Astrocyte of the cerebellum (primary cell): ENCODE results near the gene ERRFI1.

ENCODE experiments used
- DNase-seq: peaks from one replicate; pipeline ENCODE4 v3.0.0-alpha.2; 2011; ENCODE audit warnings: low read depth
- H3K4me3 ChIP-seq: 2 replicates; pipeline ENCODE4 v1.5.1; 2011; ENCODE audit warnings: mild to moderate bottlenecking, low read depth, low read length, moderate library complexity
- CTCF ChIP-seq: IDR thresholded peaks from 2 replicates; pipeline ENCODE4 v1.5.1; 2012; ENCODE audit warnings: low read length, low read depth, moderate library complexity, mild to moderate bottlenecking; ENCODE audit errors: missing control alignments
- in situ Hi-C: cut with HindIII; loops from 2 replicates; pipeline ENCODE4 v1.10.0; 2017; ENCODE audit warnings: low sequenced_read_pairs

ERRFI1 gene

GRCh38 chr1:8019229-8019620 is 6.9 kb downstream of the ERRFI1 start:
- in situ Hi-C loops = loop anchor here (5.0 to 25.0 kb wide), 2 partner anchors 107 to 303 kb away; no protein-coding TSS in a partner anchor
- TF ChIP-seq CTCF = no peak
- H3K4me3 ChIP-seq = peak overlapping the region; percentile 92
- DNase-seq = no peak

- peak overlapping the region; percentile 92 for H3K4me3 ChIP-seq
- no peak for TF ChIP-seq CTCF
Observed at GRCh38 chr1:8018492-8019228, 7.4 kb downstream of the ERRFI1 start.

GRCh38 chr1:8017495-8018197 is 8.5 kb downstream of the ERRFI1 start:
- H3K4me3 ChIP-seq = peak overlapping the region; percentile 92
- TF ChIP-seq CTCF = no peak
- DNase-seq = no peak
- in situ Hi-C loops = loop anchor here (5.0 to 25.0 kb wide), 2 partner anchors 105 to 305 kb away; no protein-coding TSS in a partner anchor

More at GRCh38 chr1:8018492-8019228, 7.4 kb downstream of the ERRFI1 start:
- in situ Hi-C loops = loop anchor here (5.0 to 25.0 kb wide), 2 partner anchors 106 to 304 kb away; no protein-coding TSS in a partner anchor
- DNase-seq = peak; percentile 52

GRCh38 chr1:8016895-8017241 is 9.2 kb downstream of the ERRFI1 start:
- H3K4me3 ChIP-seq = peak overlapping the region; percentile 92
- no peak for DNase-seq
- in situ Hi-C loops = loop anchor here (5.0 to 25.0 kb wide), 2 partner anchors 105 to 305 kb away; no protein-coding TSS in a partner anchor
- no peak for TF ChIP-seq CTCF

- DNase-seq = no peak
- no peak for TF ChIP-seq CTCF
- in situ Hi-C loops = loop anchor here (5.0 to 25.0 kb wide), 2 partner anchors 104 to 306 kb away; no protein-coding TSS in a partner anchor
- peak overlapping the region; percentile 92 for H3K4me3 ChIP-seq
Observed at GRCh38 chr1:8016210-8016894, 9.8 kb downstream of the ERRFI1 start.

GRCh38 chr1:8015809-8016165 is 10.3 kb downstream of the ERRFI1 start:
- in situ Hi-C loops = loop anchor here (5.0 to 25.0 kb wide), 2 partner anchors 103 to 307 kb away; no protein-coding TSS in a partner anchor
- TF ChIP-seq CTCF = no peak
- H3K4me3 ChIP-seq = peak overlapping the region; percentile 92
- DNase-seq = no peak
